Cardiac muscle cell (in vitro differentiated cells and primary cell): ENCODE data around the gene ELAC2. TPM values are rescaled to one million over a fixed set of nuclear protein-coding genes. Genes with fewer than 3 reads are reported as not detected.
A peak's percentile ranks its signal among the peaks of the same experiment; 100 is the strongest.
"Not testable (repeated sequence)": the region's sequence is repeated elsewhere in the genome, so short reads cannot be mapped to it uniquely, and the experiment has no call there.

Source experiments
- DNase-seq, 2 donors: peaks; one replicate each; pipeline versions ENCODE4 v3.0.0 to v3.0.0-alpha.2; 2010 to 2017; ENCODE audit warnings: low read depth in 1 of 2, low spot score in 1 of 2
- H3K27ac ChIP-seq: fragments of 200-600 bp; sonication (generic); 2 replicates; pipeline ENCODE4 v1.5.1; 2016
- H3K27me3 ChIP-seq: fragments of 200-600 bp; sonication (generic); 2 replicates; pipeline ENCODE4 v1.6.0; 2016; ENCODE audit warnings: control low read depth
- H3K36me3 ChIP-seq: fragments of 200-600 bp; sonication (generic); 2 replicates; pipeline ENCODE4 v1.5.1; 2016; ENCODE audit warnings: control low read depth
- H3K4me1 ChIP-seq: fragments of 200-600 bp; sonication (generic); 2 replicates; pipeline ENCODE4 v1.8.1; 2017; ENCODE audit warnings: low read depth, mild to moderate bottlenecking, mixed run types
- H3K4me3 ChIP-seq: fragments of 200-600 bp; sonication (generic); 2 replicates; pipeline ENCODE4 v1.5.1; 2016; ENCODE audit warnings: mild to moderate bottlenecking
- H3K9me3 ChIP-seq: fragments of 200-600 bp; sonication (generic); 2 replicates; pipeline ENCODE4 v1.5.1; 2017; ENCODE audit warnings: low read depth, mild to moderate bottlenecking, control low read depth
- CTCF ChIP-seq: IDR thresholded peaks from 2 replicates; pipeline ENCODE4 v1.5.1; 2012; ENCODE audit warnings: low read depth, mild to moderate bottlenecking, low read length
- polyA plus RNA-seq: library from polyadenylated mRNA; unstranded; fragments of >200 nt; fragmentation: Nextera tagmentation; extraction: Ambion mirVana; gene quantifications from 2 replicates; pipeline ENCODE4 v1.2.1, GENCODE V29; 2016
- total RNA-seq: library from RNA; depleted of rRNA; stranded (reverse); fragments of >200 nt; gene quantifications from 2 replicates; pipeline ENCODE4 v1.2.3, GENCODE V29; 2016

ELAC2 gene
- total and polyA plus RNA-seq, 2 experiments from 2014 or later = 90.4 to 152 TPM

DNA sequence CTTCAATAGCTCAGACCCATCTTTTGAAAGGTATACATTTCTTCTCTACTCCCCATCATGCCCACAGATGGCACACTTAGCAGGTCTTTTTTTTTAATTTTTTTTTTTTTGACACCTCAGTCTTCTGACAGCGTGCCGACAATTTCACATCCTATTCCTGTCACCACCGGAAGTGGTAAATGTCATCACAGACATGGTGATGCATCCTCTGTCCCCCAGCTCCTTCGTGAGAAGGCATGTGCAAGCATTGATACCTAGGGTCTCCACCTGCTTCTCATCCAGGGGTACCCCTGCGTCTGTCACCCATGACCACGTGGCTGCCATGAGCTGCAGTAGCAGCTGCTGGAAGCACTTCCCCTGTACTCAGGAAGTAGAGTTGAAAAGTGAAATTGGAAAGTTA, 35.6 kb downstream of the ELAC2 start:
- Histone ChIP-seq H3K27ac (no peak overlapping the region), H3K36me3 (no peaks in the 10 kb centered on the region), H3K4me3 (no peak overlapping the region), H3K4me1 (no peaks in the 10 kb centered on the region), H3K27me3 (no peaks in the 10 kb centered on the region), H3K9me3 (no peaks in the 10 kb centered on the region)
- DNase-seq = no peak
- no peak for TF ChIP-seq CTCF

GRCh38 chr17:12979826-12980500, 37.9 kb downstream of the ELAC2 start:
- H3K4me3 ChIP-seq = no peak overlapping the region
- no peaks in the 10 kb centered on the region for H3K9me3 ChIP-seq
- no peaks in the 10 kb centered on the region for H3K4me1 ChIP-seq
- peak in 1 of 2 donors; percentile 18 for DNase-seq
- H3K27me3 ChIP-seq = no peaks in the 10 kb centered on the region
- H3K36me3 ChIP-seq = no peaks in the 10 kb centered on the region
- H3K27ac ChIP-seq = no peak overlapping the region
- TF ChIP-seq CTCF = no peak

GRCh38 chr17:12979246-12979645, 38.6 kb downstream of the ELAC2 start:
- no peaks in the 10 kb centered on the region for H3K36me3 ChIP-seq
- TF ChIP-seq CTCF = no peak
- no peak for DNase-seq
- H3K27me3 ChIP-seq = peaks cover 3% of the 10 kb centered on the region
- H3K27ac ChIP-seq = no peak overlapping the region
- H3K4me1 ChIP-seq = no peaks in the 10 kb centered on the region
- no peaks in the 10 kb centered on the region for H3K9me3 ChIP-seq
- no peak overlapping the region for H3K4me3 ChIP-seq

DNA sequence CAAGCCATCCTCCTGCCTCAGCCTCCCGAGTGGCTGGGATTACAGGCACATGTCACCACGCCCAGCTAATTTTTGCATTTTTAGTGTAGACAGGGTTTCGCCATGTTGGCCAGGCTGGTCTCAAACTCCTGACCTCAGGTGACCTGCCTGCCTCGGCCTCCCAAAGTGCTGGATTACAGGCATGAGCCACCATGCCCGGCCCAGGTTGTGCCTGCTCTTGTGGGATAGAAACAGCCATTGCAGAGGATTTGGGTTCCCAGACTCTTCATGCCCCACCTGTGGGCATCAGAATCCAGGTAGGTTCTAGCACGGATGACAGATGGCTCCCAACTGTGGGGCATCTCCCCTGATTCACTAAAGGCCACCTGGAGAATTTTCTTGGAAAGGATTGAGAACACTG, 39.0 kb downstream of the ELAC2 start:
- not testable (repeated sequence) for H3K27me3 ChIP-seq, H3K9me3 ChIP-seq, H3K27ac ChIP-seq, DNase-seq, H3K4me3 ChIP-seq, H3K36me3 ChIP-seq, H3K4me1 ChIP-seq

- H3K4me1 ChIP-seq = no peaks in the 10 kb centered on the region
- peak in 1 of 2 donors; percentile 17 for DNase-seq
- no peaks in the 10 kb centered on the region for H3K9me3 ChIP-seq
- no peak for TF ChIP-seq CTCF
- no peak overlapping the region for H3K4me3 ChIP-seq
- H3K27ac ChIP-seq = no peak overlapping the region
- H3K27me3 ChIP-seq = peaks cover 3% of the 10 kb centered on the region
- no peaks in the 10 kb centered on the region for H3K36me3 ChIP-seq
These were observed 40.6 kb downstream of the ELAC2 start for GRCh38 chr17:12977008-12977751.

GRCh38 chr17:12974005-12974531, 43.8 kb downstream of the ELAC2 start:
- no peak for TF ChIP-seq CTCF
- Histone ChIP-seq H3K27me3 (peaks cover 3% of the 10 kb centered on the region), H3K4me1 (no peaks in the 10 kb centered on the region), H3K9me3 (no peaks in the 10 kb centered on the region), H3K36me3 (no peaks in the 10 kb centered on the region), H3K27ac (no peak overlapping the region), H3K4me3 (no peak overlapping the region)
- peak; percentile 10 to 37 for DNase-seq
